ENCODE measurements around the gene EIF3B.
"Not testable (repeated sequence)": the region's sequence is repeated elsewhere in the genome, so short reads cannot be mapped to it uniquely, and the experiment has no call there.

The EIF3B gene

DNA sequence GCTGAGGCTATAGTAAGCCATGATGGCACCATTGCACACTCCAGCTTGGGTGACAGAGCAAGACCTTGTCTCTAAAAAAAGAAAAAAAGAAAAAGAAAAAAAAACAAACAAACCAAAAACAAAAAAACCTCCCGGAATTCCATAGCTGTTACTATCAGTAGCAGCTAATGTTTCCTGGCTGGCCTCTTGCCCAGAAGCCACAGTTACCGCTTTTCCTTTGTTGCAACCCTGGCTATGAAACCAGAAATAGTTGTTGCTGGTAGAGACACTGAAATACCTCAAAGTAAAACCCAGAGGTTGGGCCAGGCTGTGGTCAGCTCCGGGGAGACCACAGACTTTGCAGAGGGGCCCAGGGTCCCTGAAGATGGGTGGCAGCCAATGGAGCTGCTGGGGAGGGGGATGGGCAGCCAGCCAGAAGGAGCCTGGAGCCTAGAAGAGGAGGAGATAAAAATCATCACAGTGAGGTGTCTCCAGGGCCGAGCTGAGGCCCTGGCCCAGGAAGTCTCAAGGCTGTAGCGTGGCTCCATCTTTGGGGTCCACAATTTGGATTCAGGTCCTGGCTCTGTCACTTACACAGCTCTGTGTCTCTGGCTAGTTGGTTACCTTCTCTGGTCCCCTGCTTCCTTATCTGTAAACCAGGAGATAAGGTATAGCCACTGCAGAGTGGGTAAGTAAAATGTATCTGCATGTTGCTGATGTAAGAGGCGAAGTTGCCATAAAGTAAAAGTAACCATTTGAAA, 45.4 kb downstream of the EIF3B start:
- no peak for DNase-seq (ENCODE audit: low read depth in 3 of 3)

DNA sequence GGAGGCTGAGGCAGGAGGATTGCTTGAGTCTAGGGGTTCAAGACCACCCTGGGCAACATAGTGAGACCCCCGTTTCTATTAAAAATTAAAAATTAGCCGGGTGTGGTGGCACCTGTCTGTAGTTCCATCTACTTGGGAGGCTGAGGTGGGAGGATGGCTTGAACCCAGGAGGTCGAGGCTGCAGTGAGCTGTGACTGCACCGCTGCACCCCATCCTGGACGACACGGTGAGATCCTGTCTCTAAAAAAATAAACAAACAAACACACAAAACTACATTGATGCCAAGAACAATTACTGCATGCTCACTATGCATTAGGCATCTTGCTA, 48.0 kb downstream of the EIF3B start:
- DNase-seq (ENCODE audit: low read depth in 3 of 3) = no peak

DNA sequence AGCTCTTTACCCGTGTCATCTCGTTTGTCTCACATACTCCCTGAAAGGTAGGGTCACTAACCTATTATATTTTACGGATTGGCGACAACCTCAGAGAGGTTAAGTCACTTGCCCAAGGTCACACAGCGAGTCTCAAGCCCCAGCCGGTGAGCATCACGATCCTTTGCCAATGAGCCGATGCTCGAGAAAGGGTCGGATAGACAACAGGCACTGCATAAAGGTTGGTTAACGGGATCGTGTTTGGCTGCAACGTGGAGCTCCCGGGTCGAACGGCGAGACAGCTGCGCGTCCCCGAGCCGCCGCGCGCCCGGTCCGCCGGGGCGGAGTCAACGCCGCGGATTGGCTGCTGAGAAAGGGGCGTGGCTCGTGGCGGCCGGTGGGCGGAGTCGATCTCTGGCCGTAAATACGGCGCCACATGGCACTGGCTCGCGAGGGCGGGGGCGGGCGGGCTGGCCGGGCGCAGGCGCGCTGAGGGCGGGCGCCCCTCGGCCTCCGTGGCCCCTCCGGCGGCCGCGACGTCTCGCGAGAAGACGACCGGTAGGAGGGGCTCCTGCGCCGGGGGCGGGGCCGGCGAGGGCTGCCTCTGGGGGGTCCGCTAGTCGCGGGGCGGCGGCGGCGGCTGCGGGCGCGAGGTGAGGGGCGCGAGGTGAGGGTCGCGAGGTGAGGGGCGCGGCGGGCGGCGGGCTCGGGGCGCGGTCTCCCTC, 48.5 kb downstream of the EIF3B start, which contains the start of gene CHST12:
CHST12 (plus strand) TSS at position 598 of the 704 bp plus-strand sequence. CDS start 29,029 bp downstream, outside the sequence.
- DNase-seq (ENCODE audit: low read depth in 3 of 3) = peak; percentile 89 to 93 (median 90)

- no peak for DNase-seq (ENCODE audit: low read depth in 3 of 3)
Observed at GRCh38 chr7:2403718-2404648, 49.4 kb downstream of the EIF3B start.

- no peak for DNase-seq (ENCODE audit: low read depth in 3 of 3)
Observed at GRCh38 chr7:2404714-2405119, 50.1 kb downstream of the EIF3B start.

DNA sequence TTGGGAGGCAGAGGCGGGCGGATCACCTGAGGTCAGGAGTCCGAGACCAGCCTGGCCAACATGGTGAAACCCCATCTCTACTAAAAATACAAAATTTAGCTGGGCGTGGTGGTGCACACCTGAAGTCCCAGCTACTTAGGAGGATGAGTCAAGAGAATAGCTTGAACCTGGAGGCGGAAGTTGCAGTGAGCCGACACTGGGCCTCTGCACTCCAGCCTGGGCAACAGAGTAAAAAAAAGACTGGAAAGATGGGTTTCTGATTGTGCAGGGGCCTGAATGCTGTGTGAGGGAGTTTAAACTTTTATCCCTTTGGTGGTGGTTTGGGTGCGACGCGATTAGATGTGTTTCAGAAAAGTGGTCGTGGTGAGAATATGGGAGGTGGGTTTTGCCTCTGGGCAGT, 50.6 kb downstream of the EIF3B start:
- no peak for DNase-seq (ENCODE audit: low read depth in 3 of 3)

DNA sequence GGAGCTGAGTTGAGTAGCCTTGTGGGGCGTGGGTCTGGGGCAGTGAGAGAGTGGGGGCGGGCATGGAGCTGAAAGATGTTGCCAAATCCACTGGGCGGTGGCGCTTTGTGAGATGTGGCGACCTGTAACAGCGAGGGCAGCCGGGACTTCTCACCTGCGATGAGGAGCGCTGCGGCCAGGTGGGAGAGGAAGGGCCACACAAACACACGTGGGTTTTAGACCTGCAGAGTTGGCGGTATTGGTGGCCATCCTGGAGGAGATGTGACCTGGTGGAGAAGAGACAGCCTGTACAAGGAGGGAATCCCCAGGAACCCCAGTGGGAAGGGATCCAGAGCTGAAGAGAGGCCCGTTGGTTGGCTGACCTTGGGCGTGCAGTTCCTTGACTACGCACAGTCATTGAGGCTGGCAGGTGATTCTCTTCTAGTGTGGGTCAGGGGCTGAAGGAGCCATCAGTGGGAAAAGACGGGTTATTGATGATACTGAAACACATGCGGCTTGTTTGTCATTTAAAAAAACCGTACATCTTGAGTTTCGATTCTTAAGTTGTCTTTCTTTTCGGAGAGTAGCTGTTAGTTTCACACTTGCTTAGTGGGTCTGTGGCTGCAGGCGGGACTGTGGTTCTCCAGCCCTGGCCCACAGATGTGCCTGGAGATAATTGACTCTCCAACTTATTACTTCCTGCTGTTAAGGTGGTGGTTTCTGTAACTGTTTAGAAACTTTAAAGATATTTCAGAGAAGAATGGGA, 51.1 kb downstream of the EIF3B start:
- DNase-seq (ENCODE audit: low read depth in 3 of 3) = peak in 1 of 3 donors; percentile 63

DNA sequence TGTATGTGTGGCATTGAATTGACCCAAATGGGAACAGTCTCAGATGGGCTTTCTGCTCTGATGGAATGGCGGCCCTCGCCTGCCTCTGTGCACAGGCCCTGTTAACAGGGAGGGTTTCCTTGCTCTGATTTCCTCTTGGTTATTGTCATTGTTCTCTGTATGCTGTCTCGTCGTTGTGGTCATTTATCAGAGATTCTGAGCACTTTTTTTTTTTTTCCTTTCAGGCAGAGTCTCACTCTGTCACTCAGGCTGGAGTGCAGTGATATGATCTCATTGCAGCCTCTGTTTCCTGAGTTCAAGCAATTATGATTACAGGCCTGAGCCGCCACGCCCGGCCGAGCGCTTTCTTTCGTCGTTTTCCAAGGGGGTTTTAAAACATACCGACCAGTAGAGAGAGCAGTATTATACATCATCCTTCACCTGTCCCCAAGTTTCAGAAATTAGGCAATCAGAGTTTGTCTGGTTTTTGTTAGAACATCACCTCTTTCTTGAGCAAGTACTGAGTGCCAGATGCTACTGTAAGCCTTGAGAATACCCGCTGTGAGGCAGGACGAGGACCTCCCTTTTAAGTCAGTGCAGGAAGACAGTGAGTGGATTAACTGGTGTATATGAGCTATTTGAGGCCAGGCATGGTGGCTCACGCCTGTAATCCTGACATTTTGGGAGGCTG, 55.3 kb downstream of the EIF3B start:
- DNase-seq (ENCODE audit: low read depth in 3 of 3) = no peak

GRCh38 chr7:2411049-2411448, 56.4 kb downstream of the EIF3B start:
- no peak for DNase-seq (ENCODE audit: low read depth in 3 of 3)

- no peak for DNase-seq (ENCODE audit: low read depth in 3 of 3)
Observed at GRCh38 chr7:2411815-2412586, 57.4 kb downstream of the EIF3B start.

GRCh38 chr7:2412587-2413201, 58.1 kb downstream of the EIF3B start:
- DNase-seq (ENCODE audit: low read depth in 3 of 3) = no peak

GRCh38 chr7:2416063-2416462, 61.4 kb downstream of the EIF3B start:
- no peak for DNase-seq (ENCODE audit: low read depth in 3 of 3)

- DNase-seq (ENCODE audit: low read depth in 3 of 3) = no peak
Observed at GRCh38 chr7:2416650-2417049, 62.0 kb downstream of the EIF3B start.

DNA sequence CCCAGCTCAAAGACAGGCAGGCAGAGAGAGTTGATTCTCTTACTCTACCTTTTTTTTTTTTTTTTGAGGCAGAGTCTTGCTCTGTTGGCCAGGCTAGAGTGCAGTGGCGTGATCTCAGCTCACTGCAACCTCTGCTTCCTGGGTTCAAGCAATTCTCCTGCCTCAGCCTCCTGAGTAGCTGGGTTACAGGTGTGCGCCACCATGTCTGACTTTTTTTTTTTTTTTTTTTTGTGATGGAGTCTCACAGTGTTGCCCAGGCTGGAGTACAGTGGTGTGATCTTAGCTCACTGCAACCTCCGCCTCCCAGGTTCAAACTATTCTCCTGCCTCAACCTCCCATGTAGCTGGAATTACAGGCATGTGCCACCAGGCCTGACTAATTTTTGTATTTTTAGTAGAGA, 62.6 kb downstream of the EIF3B start:
- DNase-seq (ENCODE audit: low read depth in 3 of 3) = not testable (repeated sequence)

GRCh38 chr7:2417981-2418481, 63.4 kb downstream of the EIF3B start:
- DNase-seq (ENCODE audit: low read depth in 3 of 3) = no peak

- DNase-seq (ENCODE audit: low read depth in 3 of 3) = no peak
Observed at GRCh38 chr7:2420216-2420933, 65.7 kb downstream of the EIF3B start.

DNA sequence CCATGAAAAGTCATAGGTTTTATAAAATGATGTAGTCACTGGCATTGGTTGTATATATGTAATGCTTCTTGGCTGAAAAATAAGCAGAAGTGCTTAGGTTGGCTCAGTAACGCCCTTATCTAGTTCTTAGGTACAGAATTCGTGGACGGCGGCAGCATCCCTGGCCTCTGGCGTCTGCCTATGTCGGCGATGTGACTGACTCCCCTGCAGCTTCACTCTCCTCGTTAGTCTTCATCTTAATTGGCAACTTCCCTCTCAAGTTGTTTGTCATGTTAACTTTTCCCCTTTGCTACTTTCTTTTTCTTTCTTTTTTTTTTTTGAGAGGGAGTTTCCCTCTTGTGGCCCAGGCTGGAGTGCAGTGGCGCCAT, 67.3 kb downstream of the EIF3B start:
- DNase-seq (ENCODE audit: low read depth in 3 of 3) = no peak

- no peak for DNase-seq (ENCODE audit: low read depth in 3 of 3)
Observed at GRCh38 chr7:2425749-2426148, 71.1 kb downstream of the EIF3B start.
